Left ventricle myocardium inferior (tissue), 1 donor: ENCODE data around the gene RGS16. TPM values are rescaled to one million over a fixed set of nuclear protein-coding genes. Genes with fewer than 3 reads are reported as not detected.

ENCODE experiments used
- DNase-seq: peaks from one replicate; pipeline ENCODE4 v3.0.0-alpha.2; 2020
- H3K27ac ChIP-seq: fragments of 200-600 bp; replicated peaks from 2 replicates; pipeline ENCODE4 v1.8.0; 2021
- H3K27me3 ChIP-seq: fragments of 200-600 bp; 2 replicates; pipeline ENCODE4 v1.8.0; 2021; ENCODE audit warnings: low read depth
- H3K36me3 ChIP-seq: fragments of 200-600 bp; 2 replicates; pipeline ENCODE4 v1.8.0; 2021
- H3K4me1 ChIP-seq: fragments of 200-600 bp; 2 replicates; pipeline ENCODE4 v1.8.0; 2021
- H3K4me3 ChIP-seq: fragments of 200-600 bp; 2 replicates; pipeline ENCODE4 v1.8.0; 2021; ENCODE audit warnings: mild to moderate bottlenecking, moderate library complexity
- H3K9me3 ChIP-seq: fragments of 200-600 bp; replicated peaks from 2 replicates; pipeline ENCODE4 v1.8.0; 2021
- intact Hi-C: fragments of 100-400 bp; cut with micrococcal nuclease; formaldehyde crosslinking; loops from one replicate; pipeline ENCODE4 v1.11.0; 2022
- total RNA-seq: library from RNA; stranded (reverse); fragmentation: NEBNext Ultra II Directional; extraction: Animal tissue kit (Norgen Biotek cat#: 25700); gene quantifications from one replicate; pipeline ENCODE4 v1.2.1, GENCODE V29; 2021
- TF ChIP-seq, protein P1 (sequence below): fragments of 200-600 bp; IDR thresholded peaks from 2 replicates; pipeline ENCODE4 v1.8.0; 2021; ENCODE audit warnings: antibody characterized with exemption, mild to moderate bottlenecking, borderline replicate concordance
- donor health status: DM: no; HTN: yes; CAD: no; lungs with severe emphysema.

Gene RGS16
- total RNA-seq, 1 donor from 2014 or later: 0.88 TPM

DNA sequence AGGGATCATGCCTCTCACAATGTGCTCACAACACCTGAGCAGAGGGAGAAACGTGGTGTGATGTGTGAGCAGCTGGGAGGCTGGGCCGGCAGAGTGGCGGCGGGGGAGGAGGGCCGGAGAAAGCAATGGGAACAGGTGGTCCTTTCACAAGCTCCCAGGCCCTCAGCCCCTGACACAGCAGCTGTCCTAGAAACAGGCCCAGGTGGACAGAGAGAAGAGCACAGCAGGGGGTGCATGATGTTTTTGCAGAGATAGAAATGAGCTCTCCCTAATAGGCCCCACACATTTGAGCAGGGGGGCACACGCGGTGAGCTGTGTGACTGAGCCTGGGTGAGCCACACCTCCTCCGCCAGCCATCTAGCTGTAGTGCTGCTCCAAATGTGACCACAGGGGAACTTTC is 7.6 kb upstream of the RGS16 start:
- H3K9me3 ChIP-seq: no peaks in the 10 kb centered on the region
- H3K4me1 ChIP-seq: peaks cover 36% of the 10 kb centered on the region
- no peak overlapping the region for H3K27ac ChIP-seq
- H3K4me3 ChIP-seq: no peak overlapping the region
- no peaks in the 10 kb centered on the region for H3K27me3 ChIP-seq
- intact Hi-C loops: no loop called here
- TF ChIP-seq, protein P1, sequence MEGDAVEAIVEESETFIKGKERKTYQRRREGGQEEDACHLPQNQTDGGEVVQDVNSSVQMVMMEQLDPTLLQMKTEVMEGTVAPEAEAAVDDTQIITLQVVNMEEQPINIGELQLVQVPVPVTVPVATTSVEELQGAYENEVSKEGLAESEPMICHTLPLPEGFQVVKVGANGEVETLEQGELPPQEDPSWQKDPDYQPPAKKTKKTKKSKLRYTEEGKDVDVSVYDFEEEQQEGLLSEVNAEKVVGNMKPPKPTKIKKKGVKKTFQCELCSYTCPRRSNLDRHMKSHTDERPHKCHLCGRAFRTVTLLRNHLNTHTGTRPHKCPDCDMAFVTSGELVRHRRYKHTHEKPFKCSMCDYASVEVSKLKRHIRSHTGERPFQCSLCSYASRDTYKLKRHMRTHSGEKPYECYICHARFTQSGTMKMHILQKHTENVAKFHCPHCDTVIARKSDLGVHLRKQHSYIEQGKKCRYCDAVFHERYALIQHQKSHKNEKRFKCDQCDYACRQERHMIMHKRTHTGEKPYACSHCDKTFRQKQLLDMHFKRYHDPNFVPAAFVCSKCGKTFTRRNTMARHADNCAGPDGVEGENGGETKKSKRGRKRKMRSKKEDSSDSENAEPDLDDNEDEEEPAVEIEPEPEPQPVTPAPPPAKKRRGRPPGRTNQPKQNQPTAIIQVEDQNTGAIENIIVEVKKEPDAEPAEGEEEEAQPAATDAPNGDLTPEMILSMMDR: no peak
- no peaks in the 10 kb centered on the region for H3K36me3 ChIP-seq
- no peak for DNase-seq

DNA sequence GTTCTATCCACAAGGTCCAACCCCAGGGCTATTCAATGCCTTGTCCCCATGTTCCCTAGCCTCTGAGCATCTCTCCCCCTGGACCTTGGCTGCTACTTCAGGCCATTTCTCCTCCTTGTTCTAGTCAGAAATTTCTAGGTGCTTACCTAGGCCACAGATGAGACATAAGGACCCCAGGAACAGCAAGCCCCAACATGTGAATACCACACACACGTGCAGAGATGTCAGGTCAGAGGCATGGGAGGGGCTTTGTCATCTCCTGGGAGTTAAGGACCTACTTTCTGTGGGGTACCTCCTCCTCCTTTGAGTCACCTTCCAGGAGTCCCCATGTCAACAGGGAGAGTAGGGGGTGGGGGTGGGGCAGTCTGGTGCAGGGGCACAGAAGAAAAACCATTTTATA is 7.1 kb upstream of the RGS16 start:
- no peaks in the 10 kb centered on the region for H3K9me3 ChIP-seq
- H3K27me3 ChIP-seq: no peaks in the 10 kb centered on the region
- peak overlapping the region; percentile 17 for H3K27ac ChIP-seq
- intact Hi-C loops: no loop called here
- H3K4me1 ChIP-seq: peaks cover 31% of the 10 kb centered on the region
- no peak for DNase-seq
- TF ChIP-seq, protein P1: no peak
- no peaks in the 10 kb centered on the region for H3K36me3 ChIP-seq
- H3K4me3 ChIP-seq: no peak overlapping the region

DNA sequence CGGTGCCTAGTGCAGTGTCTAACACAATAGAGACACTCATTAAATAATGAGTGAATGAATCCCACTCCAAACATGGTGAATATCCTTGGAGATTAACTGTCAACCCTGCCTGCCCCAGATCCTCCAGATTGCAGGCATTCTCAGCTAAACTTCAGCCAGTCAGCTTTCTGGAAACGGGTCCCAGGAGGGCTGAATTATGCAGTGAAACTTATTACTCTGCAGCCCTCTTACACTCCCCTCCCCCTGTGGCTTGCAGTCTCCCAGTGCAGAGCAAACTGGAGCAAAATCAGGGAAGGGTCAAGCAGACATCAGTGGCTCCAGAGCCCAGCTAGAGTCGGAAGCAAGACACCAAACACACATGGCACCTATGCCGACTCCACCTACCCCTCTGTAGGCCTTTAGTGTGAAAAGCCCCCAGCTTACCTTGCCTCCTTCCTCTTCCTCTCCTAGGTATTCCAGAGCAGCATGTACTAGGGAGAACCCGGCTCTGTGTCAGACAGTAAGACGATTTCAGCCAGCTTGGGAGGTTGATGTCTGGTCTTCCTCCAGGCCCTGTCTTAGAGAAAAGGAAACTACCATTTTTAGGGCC is 6.5 kb upstream of the RGS16 start:
- Histone ChIP-seq H3K9me3 (no peaks in the 10 kb centered on the region), H3K27ac (peak overlapping the region; percentile 17), H3K4me1 (peaks cover 25% of the 10 kb centered on the region), H3K27me3 (no peaks in the 10 kb centered on the region), H3K4me3 (no peak overlapping the region), H3K36me3 (no peaks in the 10 kb centered on the region)
- TF ChIP-seq, protein P1: no peak
- DNase-seq: no peak
- intact Hi-C loops: no loop called here

DNA sequence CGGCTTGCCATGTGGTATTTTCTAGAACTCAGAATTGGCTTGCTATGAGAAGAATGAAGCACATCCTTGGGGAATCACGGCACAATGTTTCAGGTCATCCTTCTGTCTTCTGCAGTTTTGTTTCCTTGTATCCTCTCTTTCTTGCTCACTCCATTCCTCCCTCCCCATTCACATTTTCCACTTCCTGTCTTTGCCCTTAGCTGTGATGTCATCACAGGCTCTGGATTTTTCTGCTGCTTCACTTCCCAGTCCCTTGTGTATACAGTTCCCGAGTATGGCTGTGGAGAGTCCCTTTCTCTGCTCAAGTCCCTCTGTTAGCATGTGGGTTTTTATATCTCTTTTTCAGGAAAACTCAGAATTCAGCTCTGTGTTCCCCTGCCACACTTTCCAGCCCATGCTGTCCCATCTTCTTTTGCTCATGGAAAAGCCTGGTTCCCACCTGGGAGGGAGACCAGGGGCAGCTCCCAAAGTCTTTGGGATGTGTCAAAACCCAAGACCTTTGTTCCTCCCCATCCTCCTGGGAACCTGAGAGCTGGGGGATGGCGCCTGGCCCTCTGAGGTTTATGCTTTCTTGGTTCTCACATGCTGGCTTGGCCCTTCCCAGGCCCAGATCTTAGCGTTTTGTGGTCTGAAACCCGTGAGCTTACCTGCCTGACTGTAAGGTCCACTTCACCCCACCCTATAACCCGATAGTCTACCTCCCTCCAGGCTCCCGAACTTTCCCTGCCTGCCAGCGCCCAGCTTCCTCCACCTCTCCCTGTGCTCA is 4.8 kb upstream of the RGS16 start:
- Histone ChIP-seq H3K36me3 (no peaks in the 10 kb centered on the region), H3K27me3 (no peaks in the 10 kb centered on the region), H3K9me3 (no peaks in the 10 kb centered on the region), H3K4me1 (peaks cover 19% of the 10 kb centered on the region), H3K4me3 (no peak overlapping the region), H3K27ac (peak overlapping the region; percentile 53)
- no peak for DNase-seq
- intact Hi-C loops: no loop called here
- TF ChIP-seq, protein P1: no peak

DNA sequence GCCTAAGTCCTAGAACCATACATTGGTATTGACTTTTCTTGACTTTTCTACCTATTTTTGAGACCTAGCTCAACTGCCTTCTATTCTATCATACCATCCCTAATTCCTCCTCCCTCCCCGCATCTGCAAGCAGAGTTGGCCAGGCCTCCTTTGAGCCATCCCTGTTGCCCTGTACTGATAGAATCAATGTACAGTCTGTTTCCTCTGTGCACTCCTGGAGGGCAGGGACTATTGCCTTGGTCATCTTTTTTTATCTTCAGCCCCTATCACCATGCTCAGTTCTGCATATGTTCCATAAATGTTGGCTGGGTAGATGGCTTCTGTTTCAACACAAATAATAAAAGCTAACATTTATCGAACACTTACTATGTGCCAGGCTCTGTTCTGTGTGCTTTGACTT is 4.0 kb upstream of the RGS16 start:
- TF ChIP-seq, protein P1: no peak
- Histone ChIP-seq H3K4me1 (peaks cover 23% of the 10 kb centered on the region), H3K27ac (peak overlapping the region; percentile 53), H3K4me3 (no peak overlapping the region), H3K36me3 (no peaks in the 10 kb centered on the region), H3K9me3 (no peaks in the 10 kb centered on the region), H3K27me3 (no peaks in the 10 kb centered on the region)
- DNase-seq: no peak
- intact Hi-C loops: no loop called here
